Measurements from ENCODE around the gene TRIM72. TPM values are rescaled to one million over a fixed set of nuclear protein-coding genes. Genes with fewer than 3 reads are reported as not detected.
"Not testable (repeated sequence)": the region's sequence is repeated elsewhere in the genome, so short reads cannot be mapped to it uniquely, and the experiment has no call there.

The TRIM72 gene
- total RNA-seq, 3 donors from 2014 or later, result 0.02 TPM; not detected in 2

DNA sequence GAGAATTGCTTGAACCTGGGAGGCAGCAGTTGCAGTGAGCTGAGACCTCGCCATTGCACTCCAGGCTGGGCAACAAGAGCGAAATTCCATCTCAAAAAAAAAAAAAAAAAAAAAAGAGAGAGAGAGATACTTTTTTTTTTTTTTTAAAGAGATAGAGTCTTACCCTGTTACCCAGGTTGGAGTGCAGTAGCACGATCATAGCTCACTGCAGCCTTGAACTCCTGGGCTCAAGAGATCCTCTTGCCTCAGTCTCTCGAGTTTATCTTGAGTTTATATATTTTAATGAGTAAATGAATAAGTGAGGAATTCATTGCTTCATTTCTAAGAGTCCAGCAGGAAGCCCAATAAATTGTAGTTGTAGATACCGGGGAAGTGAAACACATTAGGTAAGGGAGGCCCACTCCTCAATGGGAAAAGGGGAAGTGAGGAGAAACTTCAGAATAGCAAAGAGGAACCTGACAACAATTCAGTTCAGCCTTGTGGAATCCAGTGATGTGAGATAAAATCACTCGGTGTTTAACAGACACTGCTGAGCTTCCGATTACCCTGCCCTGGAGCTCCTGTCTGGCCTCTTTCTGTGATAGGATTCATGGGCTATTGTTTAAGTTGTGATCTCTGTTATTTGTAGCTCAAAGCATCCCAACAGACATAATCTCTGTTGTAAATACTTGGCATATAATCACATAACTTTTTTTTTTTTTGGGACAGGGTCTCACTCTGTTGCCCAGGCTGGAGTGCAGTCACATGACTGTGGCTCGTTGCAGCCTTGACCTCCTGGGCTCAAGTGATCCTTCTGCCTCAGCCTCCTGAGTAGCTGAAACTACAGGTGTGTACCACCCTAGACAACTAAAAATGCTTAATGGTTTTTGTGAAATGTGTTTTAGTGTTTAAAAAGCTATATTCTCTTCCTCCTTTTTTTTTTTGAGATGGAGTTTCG lies 30.1 kb downstream of the TRIM72 start:
- DNase-seq (no peak), ATAC-seq (peak; percentile 40)
- intact Hi-C loops (cut with DNase I, micrococcal nuclease), result no loop called here
- TF ChIP-seq, protein P1, sequence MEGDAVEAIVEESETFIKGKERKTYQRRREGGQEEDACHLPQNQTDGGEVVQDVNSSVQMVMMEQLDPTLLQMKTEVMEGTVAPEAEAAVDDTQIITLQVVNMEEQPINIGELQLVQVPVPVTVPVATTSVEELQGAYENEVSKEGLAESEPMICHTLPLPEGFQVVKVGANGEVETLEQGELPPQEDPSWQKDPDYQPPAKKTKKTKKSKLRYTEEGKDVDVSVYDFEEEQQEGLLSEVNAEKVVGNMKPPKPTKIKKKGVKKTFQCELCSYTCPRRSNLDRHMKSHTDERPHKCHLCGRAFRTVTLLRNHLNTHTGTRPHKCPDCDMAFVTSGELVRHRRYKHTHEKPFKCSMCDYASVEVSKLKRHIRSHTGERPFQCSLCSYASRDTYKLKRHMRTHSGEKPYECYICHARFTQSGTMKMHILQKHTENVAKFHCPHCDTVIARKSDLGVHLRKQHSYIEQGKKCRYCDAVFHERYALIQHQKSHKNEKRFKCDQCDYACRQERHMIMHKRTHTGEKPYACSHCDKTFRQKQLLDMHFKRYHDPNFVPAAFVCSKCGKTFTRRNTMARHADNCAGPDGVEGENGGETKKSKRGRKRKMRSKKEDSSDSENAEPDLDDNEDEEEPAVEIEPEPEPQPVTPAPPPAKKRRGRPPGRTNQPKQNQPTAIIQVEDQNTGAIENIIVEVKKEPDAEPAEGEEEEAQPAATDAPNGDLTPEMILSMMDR (IDR thresholded peaks at IDR 0.05), result no peak
- Histone ChIP-seq H3K4me3 (no peak overlapping the region), H3K4me1 (ENCODE audit: low read depth) (no peaks in the 10 kb centered on the region), H3K9me3 (no peaks in the 10 kb centered on the region), H3K36me3 (ENCODE audit: low read depth) (no peaks in the 10 kb centered on the region)

DNA sequence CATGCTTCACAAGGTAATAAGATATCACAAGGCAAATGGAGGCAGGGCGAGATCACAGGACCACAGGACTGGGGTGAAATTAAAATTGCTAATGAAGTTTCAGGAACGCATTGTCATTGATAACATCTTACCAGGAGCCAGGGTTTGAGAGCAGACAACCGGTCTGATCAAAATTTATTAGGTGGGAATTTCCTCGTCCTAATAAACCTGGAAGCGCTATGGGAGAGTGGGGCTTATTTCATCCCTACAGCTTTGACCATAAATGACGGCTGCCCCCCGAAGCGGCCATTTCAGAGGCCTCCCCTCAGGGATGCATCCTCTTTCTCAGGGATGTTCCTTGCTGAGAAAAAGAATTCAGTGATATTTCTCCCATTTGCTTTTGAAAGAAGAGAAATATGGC lies 31.7 kb downstream of the TRIM72 start:
- H3K4me3 ChIP-seq; H3K9me3 ChIP-seq; ATAC-seq; DNase-seq; H3K4me1 ChIP-seq (ENCODE audit: low read depth); intact Hi-C loops (cut with DNase I, micrococcal nuclease); H3K36me3 ChIP-seq (ENCODE audit: low read depth): not testable (repeated sequence)

DNA sequence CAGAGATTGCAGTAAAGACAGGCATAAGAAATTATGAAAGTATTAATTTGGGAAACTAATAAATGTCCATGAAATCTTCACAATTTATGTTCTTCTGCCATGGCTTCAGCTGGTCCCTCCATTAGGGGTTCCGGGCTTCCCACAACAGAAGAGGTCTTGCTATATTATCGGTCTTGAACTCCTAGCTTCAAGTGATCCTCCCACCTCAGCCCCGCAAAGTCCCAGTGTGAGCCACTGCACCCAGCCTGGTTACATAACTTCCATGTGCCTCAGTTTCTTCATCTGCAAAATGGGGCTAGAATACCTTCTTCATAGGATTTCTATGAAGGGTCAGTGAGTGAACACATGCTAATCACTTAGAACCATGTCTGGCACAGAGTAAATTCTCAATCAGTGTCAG lies 32.4 kb downstream of the TRIM72 start:
- DNase-seq (no peak), ATAC-seq (no peak)
- Histone ChIP-seq H3K4me3 (no peak overlapping the region), H3K36me3 (ENCODE audit: low read depth) (no peaks in the 10 kb centered on the region), H3K4me1 (ENCODE audit: low read depth) (no peaks in the 10 kb centered on the region), H3K9me3 (no peaks in the 10 kb centered on the region)
- intact Hi-C loops (cut with DNase I, micrococcal nuclease), result no loop called here
- TF ChIP-seq, protein P1 (IDR thresholded peaks at IDR 0.05), result no peak

DNA sequence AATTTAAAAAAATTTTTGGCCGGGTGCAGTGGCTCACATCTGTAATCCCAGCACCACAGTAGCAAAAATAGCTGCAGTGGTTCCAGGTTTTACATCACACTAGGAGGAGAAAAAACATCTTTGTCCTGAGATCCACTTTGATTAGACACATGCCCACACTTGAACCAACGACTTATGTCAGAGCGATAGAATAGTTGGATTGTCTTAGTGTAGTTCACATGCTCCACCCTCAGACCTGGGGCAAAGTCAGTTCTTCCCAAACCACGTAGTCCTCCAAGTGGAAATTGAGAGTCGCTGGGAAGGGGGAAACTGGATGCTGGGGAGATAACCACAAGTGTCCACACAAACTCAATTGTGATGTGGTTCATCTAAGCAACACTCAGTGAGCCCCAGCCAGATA lies 34.4 kb downstream of the TRIM72 start:
- TF ChIP-seq, protein P1 (IDR thresholded peaks at IDR 0.05), result no peak
- H3K4me1 ChIP-seq (ENCODE audit: low read depth), result no peaks in the 10 kb centered on the region
- intact Hi-C loops (cut with DNase I, micrococcal nuclease), result no loop called here
- no peak overlapping the region for H3K4me3 ChIP-seq
- H3K9me3 ChIP-seq, result no peaks in the 10 kb centered on the region
- ATAC-seq, result no peak
- H3K36me3 ChIP-seq (ENCODE audit: low read depth), result no peaks in the 10 kb centered on the region
- no peak for DNase-seq

DNA sequence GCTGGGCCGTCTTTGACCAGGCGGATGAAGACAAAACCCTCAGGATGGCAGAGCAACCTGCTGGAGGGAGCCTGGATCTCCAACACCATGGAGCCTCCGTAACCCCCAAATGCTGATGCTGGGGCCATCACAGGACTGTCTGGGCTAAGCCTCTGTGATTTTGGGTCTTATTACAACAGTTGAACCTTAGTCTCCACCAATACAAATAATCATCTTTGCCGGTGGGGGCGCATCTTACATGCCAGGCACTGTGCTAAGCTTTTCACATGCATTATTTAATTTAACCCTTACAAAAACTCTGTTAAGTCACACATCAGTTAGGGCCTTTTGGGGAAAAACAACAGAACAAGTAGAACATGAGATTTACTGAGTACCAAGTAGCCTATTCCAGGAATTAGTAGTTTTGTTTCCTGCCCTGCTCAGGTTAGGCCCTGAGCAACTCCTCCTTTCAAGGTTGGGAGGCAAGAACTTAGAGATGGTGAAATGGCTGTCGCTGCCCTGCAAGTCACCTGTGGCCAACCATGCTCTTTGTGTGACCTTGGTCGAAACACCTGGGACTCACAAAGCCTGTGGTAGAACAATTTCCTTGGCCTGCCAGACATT lies 37.0 kb downstream of the TRIM72 start:
- H3K4me1 ChIP-seq (ENCODE audit: low read depth), result no peaks in the 10 kb centered on the region
- TF ChIP-seq, protein P1 (IDR thresholded peaks at IDR 0.05), result no peak
- DNase-seq, result no peak
- no peaks in the 10 kb centered on the region for H3K36me3 ChIP-seq (ENCODE audit: low read depth)
- H3K9me3 ChIP-seq, result no peaks in the 10 kb centered on the region
- intact Hi-C loops (cut with DNase I, micrococcal nuclease), result no loop called here
- no peak overlapping the region for H3K4me3 ChIP-seq
- ATAC-seq, result no peak

DNA sequence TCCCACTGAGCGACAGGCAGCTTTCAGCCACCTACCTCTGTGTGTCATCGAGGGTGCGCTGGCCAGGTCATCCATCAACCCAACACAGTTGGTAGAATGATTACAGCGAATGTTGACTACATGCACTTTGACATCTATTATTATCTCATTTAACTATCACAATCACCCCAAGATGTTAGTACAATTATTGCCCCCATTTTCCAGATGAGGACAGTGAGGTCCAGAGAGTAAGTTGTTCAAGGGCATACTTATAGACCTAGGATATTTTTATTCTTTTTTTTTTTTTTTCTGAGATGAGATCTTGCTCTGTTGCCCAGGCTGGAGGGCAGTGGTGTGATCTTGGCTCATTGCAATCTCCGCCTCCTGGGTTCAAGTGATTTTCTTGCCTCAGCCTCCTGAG lies 37.5 kb downstream of the TRIM72 start:
- TF ChIP-seq, protein P1 (IDR thresholded peaks at IDR 0.05), result no peak

More for the DNA sequence above, 37.5 kb downstream of the TRIM72 start:
- ATAC-seq (no peak), DNase-seq (no peak)
- Histone ChIP-seq H3K9me3 (no peaks in the 10 kb centered on the region), H3K4me1 (ENCODE audit: low read depth) (no peaks in the 10 kb centered on the region), H3K4me3 (no peak overlapping the region), H3K36me3 (ENCODE audit: low read depth) (no peaks in the 10 kb centered on the region)
- intact Hi-C loops (cut with DNase I, micrococcal nuclease), result no loop called here
